ENCODE results near the gene STON2. TPM values are rescaled to one million over a fixed set of nuclear protein-coding genes. Genes with fewer than 3 reads are reported as not detected.

Gene STON2
- total and polyA plus RNA-seq, 4 donors = 1.9 to 30.0 (median 7.3) TPM

GRCh38 chr14:81337073-81337472 is 63.1 kb downstream of the STON2 start:
- Histone ChIP-seq H3K9ac (ENCODE audit: low read depth in 1 of 2, low read length in 2 of 2) (no peak overlapping the region), H3K36me3 (ENCODE audit: control insufficient read depth in 4 of 4, insufficient read depth in 3 of 4, low read depth in 1 of 4, low read length in 3 of 4) (no peaks in the 10 kb centered on the region), H3K4me3 (ENCODE audit: low read depth in 1 of 3, low read length in 3 of 3) (no peak overlapping the region), H3K4me1 (ENCODE audit: control insufficient read depth in 4 of 4, insufficient read depth in 4 of 4, low read length in 3 of 4) (peaks cover 0 to 4% (median 3%) of the 10 kb centered on the region in 4 donors), H3K27me3 (ENCODE audit: control insufficient read depth in 4 of 4, insufficient read depth in 4 of 4, low read length in 3 of 4) (no peaks in the 10 kb centered on the region), H3K27ac (ENCODE audit: low read depth in 1 of 2, low read length in 2 of 2) (no peak overlapping the region), H3K9me3 (ENCODE audit: control insufficient read depth in 4 of 4, low read length in 3 of 4) (no peaks in the 10 kb centered on the region)
- DNase-seq (ENCODE audit: low spot score) = no peak
- WGBS = 92% methylated on average over 4 of the region's 4 CpGs
- no peak for TF ChIP-seq ATF3 (IDR thresholded peaks at IDR 0.05)
- TF ChIP-seq ZBTB33 (IDR thresholded peaks at IDR 0.05) = no peak
- no peak for TF ChIP-seq SP1 (IDR thresholded peaks at IDR 0.05)
- TF ChIP-seq CTCF (IDR thresholded peaks at IDR 0.05; ENCODE audit: low read depth, low read length, missing input control) = no peak
- no peak for TF ChIP-seq RAD21 (IDR thresholded peaks at IDR 0.05)
- no peak for TF ChIP-seq HNF4A (conservative IDR thresholded peaks at IDR 0.05)
- no peak for TF ChIP-seq GABPA (IDR thresholded peaks at IDR 0.05 in 1 of 2, conservative IDR thresholded peaks at IDR 0.05 in 1 of 2)
- TF ChIP-seq REST (IDR thresholded peaks at IDR 0.05) = no peak
- no peak for TF ChIP-seq MAX (IDR thresholded peaks at IDR 0.05)
- no peak for TF ChIP-seq HNF4G (IDR thresholded peaks at IDR 0.05)
- no peak for TF ChIP-seq FOXA2 (IDR thresholded peaks at IDR 0.05)
- TF ChIP-seq NR2F2 (IDR thresholded peaks at IDR 0.05) = no peak
- TF ChIP-seq YY1 (IDR thresholded peaks at IDR 0.05) = no peak
- TF ChIP-seq TAF1 (conservative IDR thresholded peaks at IDR 0.05) = no peak
- no peak for TF ChIP-seq RXRA (IDR thresholded peaks at IDR 0.05)

- Histone ChIP-seq H3K36me3 (ENCODE audit: control insufficient read depth in 4 of 4, insufficient read depth in 3 of 4, low read depth in 1 of 4, low read length in 3 of 4) (no peaks in the 10 kb centered on the region), H3K9me3 (ENCODE audit: control insufficient read depth in 4 of 4, low read length in 3 of 4) (no peaks in the 10 kb centered on the region), H3K27me3 (ENCODE audit: control insufficient read depth in 4 of 4, insufficient read depth in 4 of 4, low read length in 3 of 4) (no peaks in the 10 kb centered on the region), H3K4me1 (ENCODE audit: control insufficient read depth in 4 of 4, insufficient read depth in 4 of 4, low read length in 3 of 4) (peaks cover 0 to 4% (median 3%) of the 10 kb centered on the region in 4 donors), H3K4me3 (ENCODE audit: low read depth in 1 of 3, low read length in 3 of 3) (no peak overlapping the region), H3K27ac (ENCODE audit: low read depth in 1 of 2, low read length in 2 of 2) (no peak overlapping the region), H3K9ac (ENCODE audit: low read depth in 1 of 2, low read length in 2 of 2) (no peak overlapping the region)
- TF ChIP-seq FOXA1 (IDR thresholded peaks at IDR 0.05) (no peak), GABPA (IDR thresholded peaks at IDR 0.05 in 1 of 2, conservative IDR thresholded peaks at IDR 0.05 in 1 of 2) (no peak), FOXA2 (IDR thresholded peaks at IDR 0.05) (no peak), EGR1 (IDR thresholded peaks at IDR 0.05; ENCODE audit: low read depth in 2 of 2) (no peak), JUND (IDR thresholded peaks at IDR 0.05) (no peak), HNF4A (conservative IDR thresholded peaks at IDR 0.05) (no peak), NR2F2 (IDR thresholded peaks at IDR 0.05) (no peak), SP1 (IDR thresholded peaks at IDR 0.05) (no peak), ZBTB33 (IDR thresholded peaks at IDR 0.05) (no peak), RAD21 (IDR thresholded peaks at IDR 0.05) (no peak)
- 97% methylated on average over 3 of the region's 3 CpGs for WGBS
- no peak for DNase-seq (ENCODE audit: low spot score)
Measured at GRCh38 chr14:81336009-81336408, 64.1 kb downstream of the STON2 start.
